ENCODE data around the gene AP2A2. TPM values are rescaled to one million over a fixed set of nuclear protein-coding genes. Genes with fewer than 3 reads are reported as not detected.
A peak's percentile ranks its signal among the peaks of the same experiment; 100 is the strongest.

Gene AP2A2
- polyA plus RNA-seq, 3 donors: 5.7 to 61.0 (median 8.2) TPM

GRCh38 chr11:997907-998306, 72.2 kb downstream of the AP2A2 start:
- 98% methylated on average over 12 of the region's 14 CpGs for WGBS (ENCODE audit: insufficient coverage)
- H3K36me3 Mint-ChIP-seq: peaks cover 56 to 91% of the 10 kb centered on the region in 2 donors
- peaks cover 0 to 1% (median 0%) of the 10 kb centered on the region in 3 donors for H3K27me3 Mint-ChIP-seq (ENCODE audit: low read depth in 3 of 3)

GRCh38 chr11:999009-999408, 73.3 kb downstream of the AP2A2 start:
- intact Hi-C loops (cut with micrococcal nuclease): no loop called here
- H3K4me1 Mint-ChIP-seq: peaks cover 5% of the 10 kb centered on the region
- TF ChIP-seq CTCF (IDR thresholded peaks at IDR 0.05): no peak
- H3K4me2 ChIP-seq (replicated peaks; ENCODE audit: extremely low read depth, low read length, poor library complexity, severe bottlenecking): no peak overlapping the region
- H3K4me1 ChIP-seq (ENCODE audit: control insufficient read depth in 1 of 2, insufficient read depth in 2 of 2, low read length in 2 of 2): no peaks in the 10 kb centered on the region
- peaks cover 36% of the 10 kb centered on the region for H4K20me1 ChIP-seq (ENCODE audit: insufficient read depth, low read length)
- H3K4me3 Mint-ChIP-seq: no peak overlapping the region
- peaks cover 0 to 4% of the 10 kb centered on the region in 2 donors for H3K9me3 ChIP-seq (replicated peaks in 1 of 2; ENCODE audit: control insufficient read depth in 1 of 2, insufficient read depth in 1 of 2, low read length in 2 of 2)
- peaks cover 0 to 2% (median 0%) of the 10 kb centered on the region in 7 donors for H3K9me3 Mint-ChIP-seq
- no peaks in the 10 kb centered on the region for H3K79me2 ChIP-seq (ENCODE audit: insufficient read depth, low read length)
- 100% methylated on average over 9 of the region's 10 CpGs for WGBS (ENCODE audit: insufficient coverage)
- no peak overlapping the region for H2AFZ ChIP-seq (ENCODE audit: insufficient read depth, low read depth, low read length, poor library complexity, severe bottlenecking)
- H3K36me3 ChIP-seq (replicated peaks in 1 of 2; ENCODE audit: control insufficient read depth in 1 of 2, insufficient read depth in 2 of 2, low read length in 2 of 2): peaks cover 60 to 83% of the 10 kb centered on the region in 2 donors
- DNase-seq: no peak
- H3K27me3 ChIP-seq (ENCODE audit: control insufficient read depth in 2 of 2, insufficient read depth in 2 of 2, low read length in 2 of 2): no peaks in the 10 kb centered on the region
- H3K9ac ChIP-seq (ENCODE audit: insufficient read depth, low read length, poor library complexity, severe bottlenecking): no peak overlapping the region
- H3K4me3 ChIP-seq (replicated peaks in 1 of 3; ENCODE audit: low read depth in 2 of 3, low read length in 3 of 3): no peak overlapping the region
- H3K27ac Mint-ChIP-seq: peak overlapping the region in 1 of 7 donors; percentile 33
- H3K27ac ChIP-seq (ENCODE audit: low read depth in 1 of 2, low read length in 2 of 2): no peak overlapping the region
- peaks cover 54 to 91% of the 10 kb centered on the region in 2 donors for H3K36me3 Mint-ChIP-seq
- H3K27me3 Mint-ChIP-seq (ENCODE audit: low read depth in 3 of 3): peaks cover 0 to 1% (median 0%) of the 10 kb centered on the region in 3 donors

More at GRCh38 chr11:997907-998306, 72.2 kb downstream of the AP2A2 start:
- no peak overlapping the region for H3K4me3 Mint-ChIP-seq
- no peak for TF ChIP-seq CTCF (IDR thresholded peaks at IDR 0.05)
- H3K9me3 Mint-ChIP-seq: peaks cover 0 to 2% (median 0%) of the 10 kb centered on the region in 7 donors
- intact Hi-C loops (cut with micrococcal nuclease): no loop called here
- H3K27me3 ChIP-seq (ENCODE audit: control insufficient read depth in 2 of 2, insufficient read depth in 2 of 2, low read length in 2 of 2): no peaks in the 10 kb centered on the region
- H3K9me3 ChIP-seq (replicated peaks in 1 of 2; ENCODE audit: control insufficient read depth in 1 of 2, insufficient read depth in 1 of 2, low read length in 2 of 2): peaks cover 0 to 4% of the 10 kb centered on the region in 2 donors
- no peak overlapping the region for H2AFZ ChIP-seq (ENCODE audit: insufficient read depth, low read depth, low read length, poor library complexity, severe bottlenecking)
- H3K4me1 Mint-ChIP-seq: peaks cover 5% of the 10 kb centered on the region
- peaks cover 60 to 83% of the 10 kb centered on the region in 2 donors for H3K36me3 ChIP-seq (replicated peaks in 1 of 2; ENCODE audit: control insufficient read depth in 1 of 2, insufficient read depth in 2 of 2, low read length in 2 of 2)
- no peak overlapping the region for H3K4me3 ChIP-seq (replicated peaks in 1 of 3; ENCODE audit: low read depth in 2 of 3, low read length in 3 of 3)
- no peaks in the 10 kb centered on the region for H3K79me2 ChIP-seq (ENCODE audit: insufficient read depth, low read length)
- no peaks in the 10 kb centered on the region for H3K4me1 ChIP-seq (ENCODE audit: control insufficient read depth in 1 of 2, insufficient read depth in 2 of 2, low read length in 2 of 2)
- H4K20me1 ChIP-seq (ENCODE audit: insufficient read depth, low read length): peaks cover 33% of the 10 kb centered on the region
- H3K27ac Mint-ChIP-seq: no peak overlapping the region
- H3K9ac ChIP-seq (ENCODE audit: insufficient read depth, low read length, poor library complexity, severe bottlenecking): no peak overlapping the region
- no peak overlapping the region for H3K4me2 ChIP-seq (replicated peaks; ENCODE audit: extremely low read depth, low read length, poor library complexity, severe bottlenecking)
- no peak overlapping the region for H3K27ac ChIP-seq (ENCODE audit: low read depth in 1 of 2, low read length in 2 of 2)
- DNase-seq: no peak

Data from CD14-positive monocyte (primary cell).